DMS114 treated with DMSO at 0.1 percent for 48 hours (cell line): ENCODE results near the gene SSH2.
"Not testable (repeated sequence)": the region's sequence is repeated elsewhere in the genome, so short reads cannot be mapped to it uniquely, and the experiment has no call there.

Experiments used
- DNase-seq: peaks from one replicate; lab custom pipeline; 2025; ENCODE audit not compliant: unreplicated experiment; lab: John Stamatoyannopoulos, UW

Gene SSH2

GRCh38 chr17:29929006-29929532, 959 bp downstream of the SSH2 start:
- DNase-seq: peak; percentile 31

- DNase-seq: no peak
These were observed 2.5 kb downstream of the SSH2 start for GRCh38 chr17:29927546-29927945.

- DNase-seq: no peak
These were observed 5.2 kb downstream of the SSH2 start for GRCh38 chr17:29924786-29925185.

- DNase-seq: no peak
These were observed 10.8 kb downstream of the SSH2 start for GRCh38 chr17:29918922-29919856.

GRCh38 chr17:29918016-29918415, 12.0 kb downstream of the SSH2 start:
- no peak for DNase-seq

- no peak for DNase-seq
These were observed 15.1 kb downstream of the SSH2 start for GRCh38 chr17:29914819-29915537.

- no peak for DNase-seq
These were observed 18.3 kb downstream of the SSH2 start for GRCh38 chr17:29911641-29912177.

- no peak for DNase-seq
These were observed 20.6 kb downstream of the SSH2 start for GRCh38 chr17:29909236-29910003.

GRCh38 chr17:29906969-29907368, 23.1 kb downstream of the SSH2 start:
- DNase-seq: no peak

- DNase-seq: no peak
These were observed 24.2 kb downstream of the SSH2 start for GRCh38 chr17:29905879-29906167.

- no peak for DNase-seq
These were observed 24.7 kb downstream of the SSH2 start for GRCh38 chr17:29905086-29905878.

- no peak for DNase-seq
These were observed 26.6 kb downstream of the SSH2 start for GRCh38 chr17:29903471-29903870.

GRCh38 chr17:29897136-29897535, 32.9 kb downstream of the SSH2 start:
- not testable (repeated sequence) for DNase-seq

GRCh38 chr17:29892201-29892600, 37.8 kb downstream of the SSH2 start:
- no peak for DNase-seq

- no peak for DNase-seq
These were observed 38.9 kb downstream of the SSH2 start for GRCh38 chr17:29891131-29891530.

- DNase-seq: no peak
These were observed 44.9 kb downstream of the SSH2 start for GRCh38 chr17:29885031-29885640.

- no peak for DNase-seq
These were observed 46.5 kb downstream of the SSH2 start for GRCh38 chr17:29883497-29883896.

- DNase-seq: no peak
These were observed 48.8 kb downstream of the SSH2 start for GRCh38 chr17:29881256-29881655.

- DNase-seq: no peak
These were observed 50.0 kb downstream of the SSH2 start for GRCh38 chr17:29880031-29880430.
